Fibroblast of pulmonary artery (primary cell): ENCODE results near the gene TTC31.
A peak's percentile ranks its signal among the peaks of the same experiment; 100 is the strongest.

Source experiments
- DNase-seq: peaks from one replicate; pipeline ENCODE4 v3.0.0-alpha.2; 2010; ENCODE audit warnings: low read depth
- H3K4me3 ChIP-seq: replicated peaks from 2 replicates; pipeline ENCODE4 v1.5.1; 2011; ENCODE audit warnings: low read depth, mild to moderate bottlenecking, control low read depth, low read length, moderate library complexity
- TF ChIP-seq, protein P1 (sequence below): IDR thresholded peaks from 2 replicates; pipeline ENCODE4 v1.5.1; 2011; ENCODE audit warnings: mild to moderate bottlenecking, control low read depth, low read length, inconsistent platforms; ENCODE audit errors: missing control alignments

TTC31 gene

GRCh38 chr2:74499940-74500577 is 17.2 kb downstream of the TTC31 start:
- H3K4me3 ChIP-seq: no peak overlapping the region
- TF ChIP-seq, protein P1, sequence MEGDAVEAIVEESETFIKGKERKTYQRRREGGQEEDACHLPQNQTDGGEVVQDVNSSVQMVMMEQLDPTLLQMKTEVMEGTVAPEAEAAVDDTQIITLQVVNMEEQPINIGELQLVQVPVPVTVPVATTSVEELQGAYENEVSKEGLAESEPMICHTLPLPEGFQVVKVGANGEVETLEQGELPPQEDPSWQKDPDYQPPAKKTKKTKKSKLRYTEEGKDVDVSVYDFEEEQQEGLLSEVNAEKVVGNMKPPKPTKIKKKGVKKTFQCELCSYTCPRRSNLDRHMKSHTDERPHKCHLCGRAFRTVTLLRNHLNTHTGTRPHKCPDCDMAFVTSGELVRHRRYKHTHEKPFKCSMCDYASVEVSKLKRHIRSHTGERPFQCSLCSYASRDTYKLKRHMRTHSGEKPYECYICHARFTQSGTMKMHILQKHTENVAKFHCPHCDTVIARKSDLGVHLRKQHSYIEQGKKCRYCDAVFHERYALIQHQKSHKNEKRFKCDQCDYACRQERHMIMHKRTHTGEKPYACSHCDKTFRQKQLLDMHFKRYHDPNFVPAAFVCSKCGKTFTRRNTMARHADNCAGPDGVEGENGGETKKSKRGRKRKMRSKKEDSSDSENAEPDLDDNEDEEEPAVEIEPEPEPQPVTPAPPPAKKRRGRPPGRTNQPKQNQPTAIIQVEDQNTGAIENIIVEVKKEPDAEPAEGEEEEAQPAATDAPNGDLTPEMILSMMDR: no peak
- DNase-seq: no peak

- TF ChIP-seq, protein P1: no peak
- no peak overlapping the region for H3K4me3 ChIP-seq
- DNase-seq: no peak
Measured at GRCh38 chr2:74500578-74500946, 17.7 kb downstream of the TTC31 start.

DNA sequence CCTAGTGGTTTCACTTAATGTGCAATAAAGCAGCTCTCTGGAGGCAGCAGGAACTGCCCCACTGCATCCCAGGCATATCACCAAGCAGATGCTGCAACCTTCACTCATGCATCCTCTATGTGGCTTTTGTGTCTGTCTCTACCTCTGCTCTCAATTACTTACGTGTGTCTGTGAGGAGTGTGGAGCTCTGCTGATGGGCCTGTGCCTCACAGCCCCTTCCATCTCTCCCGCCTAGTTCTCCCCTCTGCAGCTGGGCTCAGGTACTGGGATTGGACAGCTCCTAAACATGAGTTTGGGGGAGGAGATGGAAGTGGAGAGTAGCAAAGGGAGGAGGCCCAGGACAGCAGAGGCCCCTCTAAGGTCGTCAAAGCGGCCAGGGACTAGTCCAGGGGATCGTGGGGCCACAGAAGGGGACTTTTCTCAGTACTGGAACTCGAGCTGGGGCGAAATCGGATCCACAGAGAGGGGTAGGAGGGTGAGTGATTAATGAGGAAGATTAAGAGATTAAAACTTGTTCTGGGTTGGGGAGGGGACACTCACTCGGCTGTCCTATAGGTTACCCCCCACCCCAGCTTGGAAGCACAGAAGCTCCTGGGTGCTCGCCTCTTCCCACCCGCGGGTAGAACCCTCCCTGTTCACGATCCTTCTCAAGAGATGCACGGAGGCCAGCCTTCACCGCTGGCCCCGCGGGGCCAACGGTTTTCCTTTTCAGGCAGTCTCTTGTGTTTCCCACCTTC is 18.6 kb downstream of the TTC31 start:
- TF ChIP-seq, protein P1: no peak
- peak overlapping the region; percentile 62 for H3K4me3 ChIP-seq
- no peak for DNase-seq

GRCh38 chr2:74502147-74502719 is 19.4 kb downstream of the TTC31 start:
- TF ChIP-seq, protein P1: no peak
- peak overlapping the region; percentile 62 for H3K4me3 ChIP-seq

DNA sequence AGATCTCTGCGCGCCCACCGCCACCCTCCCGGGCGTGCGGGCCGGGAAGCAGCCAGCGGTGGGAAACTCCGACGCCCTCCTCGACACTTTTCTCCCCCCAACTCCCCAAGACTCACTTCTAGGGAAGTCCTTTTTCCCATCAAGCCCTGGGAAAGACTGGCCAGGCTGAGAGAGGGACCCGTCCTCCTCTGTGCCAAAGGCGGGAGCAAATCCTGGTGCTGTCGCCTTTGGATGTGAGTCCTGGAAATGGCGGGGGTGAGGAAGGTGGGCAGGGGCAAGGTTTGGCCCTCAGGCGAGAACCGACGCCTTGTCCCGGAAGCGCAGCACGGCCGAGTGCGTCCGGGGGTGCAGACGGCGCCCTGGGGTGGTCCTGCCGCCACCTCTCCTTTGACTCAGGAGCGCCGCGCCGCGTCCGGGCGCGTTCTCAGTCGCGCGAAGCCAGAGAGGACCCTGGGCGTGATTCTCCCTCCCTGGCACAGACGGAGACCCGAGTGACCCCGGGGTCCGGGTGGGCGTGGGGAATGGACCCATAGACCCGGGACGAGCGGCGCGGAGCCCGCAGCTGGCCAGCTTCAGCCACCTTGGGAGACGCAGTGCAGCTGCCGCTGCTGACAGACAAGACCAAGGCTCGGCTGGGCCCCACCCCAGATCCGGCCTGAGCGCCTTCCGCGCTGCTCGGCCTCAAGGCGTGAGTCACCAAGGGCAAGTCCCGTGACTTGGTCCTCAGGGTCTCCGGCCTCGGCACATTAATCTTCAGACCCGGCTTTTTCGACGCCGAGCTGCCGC is 20.0 kb downstream of the TTC31 start:
- DNase-seq: peak; percentile 89
- H3K4me3 ChIP-seq: peak overlapping the region; percentile 62
- TF ChIP-seq, protein P1: peak; percentile 32

More at GRCh38 chr2:74502147-74502719, 19.4 kb downstream of the TTC31 start:
- DNase-seq: no peak

- TF ChIP-seq, protein P1: no peak
- peak overlapping the region; percentile 62 for H3K4me3 ChIP-seq
- peak; percentile 35 for DNase-seq
Measured at GRCh38 chr2:74503506-74504475, 20.9 kb downstream of the TTC31 start.
